WI38 (cell line): ENCODE data around the gene S100A2.

Source experiments
- H3K4me3 ChIP-seq: 2 replicates; pipeline ENCODE4 v1.5.1; 2011; ENCODE audit warnings: low read depth, mild to moderate bottlenecking, control low read depth, low read length
- TF ChIP-seq, protein P1 (sequence below): IDR thresholded peaks from 2 replicates; pipeline ENCODE4 v1.5.1; 2012; ENCODE audit warnings: low read depth, mild to moderate bottlenecking, control low read depth, low read length

S100A2 gene

DNA sequence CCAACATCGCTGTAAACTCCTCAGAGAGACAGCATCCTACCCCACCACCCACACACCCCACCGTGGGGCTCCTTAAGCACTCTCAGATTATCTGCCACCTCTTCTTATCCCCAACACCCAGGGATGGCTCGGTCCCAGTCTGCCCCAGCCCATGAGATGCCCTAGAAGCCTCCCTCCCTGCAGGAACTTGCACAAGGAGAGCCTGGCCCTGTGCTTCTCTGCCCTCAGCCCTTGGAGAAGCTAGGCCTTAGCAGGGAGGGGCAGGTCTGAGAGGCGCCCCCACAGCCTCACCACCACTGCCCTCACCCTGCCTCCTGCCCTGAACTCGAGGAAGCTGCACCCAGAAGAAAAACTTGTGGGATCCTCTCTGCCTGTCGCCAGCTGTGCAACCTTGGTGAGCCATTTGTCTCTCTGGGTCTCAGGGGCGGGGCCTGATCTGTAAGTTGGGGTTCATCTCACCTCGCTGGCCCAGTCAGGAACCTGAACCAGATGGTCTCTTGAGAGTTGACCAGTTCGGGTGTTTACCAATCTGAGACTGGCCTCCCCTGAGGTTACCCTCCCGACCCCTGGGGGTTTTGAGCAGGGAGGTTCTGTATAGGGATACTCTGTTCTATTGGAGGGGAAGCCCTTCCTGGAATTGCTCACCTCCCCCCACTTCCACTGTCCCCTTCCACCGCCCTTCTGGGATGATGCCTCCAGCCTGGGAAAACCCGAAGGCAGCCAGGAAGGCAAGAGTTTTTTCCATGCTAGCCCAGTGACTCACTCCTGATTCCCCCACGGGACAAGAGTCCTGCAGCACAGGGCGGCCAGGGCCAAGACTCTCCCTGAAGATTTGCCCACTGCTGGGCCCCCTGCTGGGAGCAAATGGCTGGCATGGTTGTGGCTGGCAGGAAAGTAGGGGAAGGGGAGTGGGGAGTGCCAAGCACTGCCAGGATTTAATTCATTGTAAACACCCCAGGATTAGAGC, 16.6 kb downstream of the S100A2 start, which contains the start of gene S100A3:
TSS of gene S100A3 (minus strand) at position 537 of the 967 bp plus-strand sequence. CDS start 773 bp downstream, outside the sequence.
- TF ChIP-seq, protein P1, sequence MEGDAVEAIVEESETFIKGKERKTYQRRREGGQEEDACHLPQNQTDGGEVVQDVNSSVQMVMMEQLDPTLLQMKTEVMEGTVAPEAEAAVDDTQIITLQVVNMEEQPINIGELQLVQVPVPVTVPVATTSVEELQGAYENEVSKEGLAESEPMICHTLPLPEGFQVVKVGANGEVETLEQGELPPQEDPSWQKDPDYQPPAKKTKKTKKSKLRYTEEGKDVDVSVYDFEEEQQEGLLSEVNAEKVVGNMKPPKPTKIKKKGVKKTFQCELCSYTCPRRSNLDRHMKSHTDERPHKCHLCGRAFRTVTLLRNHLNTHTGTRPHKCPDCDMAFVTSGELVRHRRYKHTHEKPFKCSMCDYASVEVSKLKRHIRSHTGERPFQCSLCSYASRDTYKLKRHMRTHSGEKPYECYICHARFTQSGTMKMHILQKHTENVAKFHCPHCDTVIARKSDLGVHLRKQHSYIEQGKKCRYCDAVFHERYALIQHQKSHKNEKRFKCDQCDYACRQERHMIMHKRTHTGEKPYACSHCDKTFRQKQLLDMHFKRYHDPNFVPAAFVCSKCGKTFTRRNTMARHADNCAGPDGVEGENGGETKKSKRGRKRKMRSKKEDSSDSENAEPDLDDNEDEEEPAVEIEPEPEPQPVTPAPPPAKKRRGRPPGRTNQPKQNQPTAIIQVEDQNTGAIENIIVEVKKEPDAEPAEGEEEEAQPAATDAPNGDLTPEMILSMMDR, result no peak
- no peak within 1 kb of the TSS for H3K4me3 ChIP-seq

DNA sequence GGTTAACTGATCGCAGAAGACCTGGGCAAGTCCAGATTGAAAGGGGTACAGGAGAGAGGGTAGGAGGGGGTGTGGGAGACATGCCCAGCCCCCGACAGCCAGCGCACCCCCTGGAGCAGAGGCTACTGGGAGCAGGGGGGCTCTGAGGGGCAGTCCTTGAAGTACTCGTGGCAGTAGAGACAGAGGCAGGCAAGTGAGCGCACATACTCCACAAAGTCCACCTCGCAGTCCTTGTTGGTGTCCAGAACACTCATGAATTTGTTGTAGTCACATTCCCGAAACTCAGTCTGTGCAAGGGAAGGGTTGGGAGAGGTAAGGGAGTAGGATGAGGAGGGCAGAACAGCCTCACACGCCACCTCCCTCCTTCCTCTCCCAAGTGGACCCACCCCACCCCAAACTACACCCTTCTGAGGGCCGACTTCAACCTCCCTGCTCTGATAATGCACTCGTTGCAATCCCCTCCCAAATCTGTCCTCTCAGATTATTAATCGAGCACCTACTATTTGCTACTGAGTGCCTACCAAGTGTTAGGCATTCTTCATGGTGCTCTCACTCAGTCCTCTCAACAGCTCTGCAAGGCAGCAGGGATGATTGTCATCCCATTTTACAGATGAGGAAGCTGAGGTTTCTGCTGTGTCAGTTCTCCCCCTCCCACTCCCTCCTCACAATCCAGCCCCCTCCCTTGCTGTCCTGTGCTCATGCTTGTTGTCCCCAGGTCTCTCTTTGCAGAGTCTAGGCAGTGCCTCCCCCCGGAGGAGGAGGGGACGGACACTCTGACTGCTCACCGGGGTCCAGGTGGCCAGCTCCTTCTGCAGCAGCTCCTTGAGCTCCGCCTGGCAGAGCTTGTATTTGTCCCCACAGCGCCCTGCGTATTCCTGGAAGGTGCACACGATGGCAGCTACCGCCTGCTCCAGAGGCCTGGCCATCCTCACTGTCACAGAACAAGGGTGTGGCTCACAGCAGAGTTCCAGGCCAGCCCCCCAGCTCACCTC, 17.8 kb downstream of the S100A2 start:
- TF ChIP-seq, protein P1, result no peak
- no peak overlapping the region for H3K4me3 ChIP-seq

DNA sequence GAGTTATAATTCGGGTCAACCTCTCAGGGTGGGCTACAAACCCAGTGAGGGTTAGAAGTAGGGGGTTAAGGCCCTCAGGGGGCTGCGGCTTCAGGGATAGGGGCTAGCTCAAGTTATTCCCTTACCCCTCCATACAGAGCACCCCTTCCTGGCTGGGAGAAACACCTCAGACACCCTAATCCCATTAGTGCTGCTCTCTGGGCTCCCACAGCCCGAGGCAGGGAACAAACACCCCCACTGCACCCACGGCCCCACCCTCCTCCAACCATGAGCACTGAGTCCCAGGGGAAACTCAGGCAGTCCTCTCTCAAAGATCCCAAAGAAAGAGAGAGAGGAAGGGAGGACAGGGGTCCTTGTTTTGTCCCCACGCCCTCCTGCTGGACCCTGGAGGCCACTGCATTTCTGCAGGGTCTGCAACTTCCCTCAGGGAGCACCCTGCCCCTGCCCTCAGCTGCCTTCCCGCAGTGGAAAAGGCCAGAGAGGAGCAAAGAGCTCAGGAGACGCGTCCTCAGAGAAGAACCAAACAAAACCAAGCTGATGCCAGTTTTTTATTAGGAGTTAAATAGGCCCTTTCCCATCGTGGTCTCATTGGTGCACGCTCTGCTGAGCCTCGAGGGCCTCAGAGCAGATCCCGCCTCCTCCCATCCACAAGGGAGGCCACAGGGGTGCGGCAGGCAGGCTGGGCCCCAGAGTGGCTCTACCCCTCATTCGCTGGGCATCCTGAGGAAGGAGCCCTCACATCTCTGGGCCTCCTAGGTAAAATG, 18.7 kb downstream of the S100A2 start:
- no peak overlapping the region for H3K4me3 ChIP-seq
- TF ChIP-seq, protein P1, result no peak

DNA sequence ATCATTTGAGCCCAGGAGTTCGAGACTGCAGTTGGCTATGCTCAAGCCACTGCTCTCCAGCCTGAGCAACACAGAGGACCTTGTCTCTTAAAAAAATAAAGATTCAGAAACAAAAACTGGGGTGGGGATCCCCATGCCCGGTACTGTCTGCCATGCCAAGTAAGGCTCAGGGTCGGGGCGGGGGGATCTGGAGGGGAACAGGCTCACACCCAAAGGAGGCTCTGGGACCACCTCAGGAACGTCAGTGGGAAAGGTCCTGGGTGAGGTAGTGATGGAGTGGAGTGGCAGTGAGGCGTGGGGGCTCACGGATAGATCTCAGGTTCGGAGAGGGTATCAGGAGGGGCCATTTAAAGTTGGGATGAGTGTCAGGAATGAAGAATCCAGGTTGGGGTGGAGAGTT, 19.3 kb downstream of the S100A2 start:
- H3K4me3 ChIP-seq, result no peak overlapping the region
- TF ChIP-seq, protein P1, result no peak

DNA sequence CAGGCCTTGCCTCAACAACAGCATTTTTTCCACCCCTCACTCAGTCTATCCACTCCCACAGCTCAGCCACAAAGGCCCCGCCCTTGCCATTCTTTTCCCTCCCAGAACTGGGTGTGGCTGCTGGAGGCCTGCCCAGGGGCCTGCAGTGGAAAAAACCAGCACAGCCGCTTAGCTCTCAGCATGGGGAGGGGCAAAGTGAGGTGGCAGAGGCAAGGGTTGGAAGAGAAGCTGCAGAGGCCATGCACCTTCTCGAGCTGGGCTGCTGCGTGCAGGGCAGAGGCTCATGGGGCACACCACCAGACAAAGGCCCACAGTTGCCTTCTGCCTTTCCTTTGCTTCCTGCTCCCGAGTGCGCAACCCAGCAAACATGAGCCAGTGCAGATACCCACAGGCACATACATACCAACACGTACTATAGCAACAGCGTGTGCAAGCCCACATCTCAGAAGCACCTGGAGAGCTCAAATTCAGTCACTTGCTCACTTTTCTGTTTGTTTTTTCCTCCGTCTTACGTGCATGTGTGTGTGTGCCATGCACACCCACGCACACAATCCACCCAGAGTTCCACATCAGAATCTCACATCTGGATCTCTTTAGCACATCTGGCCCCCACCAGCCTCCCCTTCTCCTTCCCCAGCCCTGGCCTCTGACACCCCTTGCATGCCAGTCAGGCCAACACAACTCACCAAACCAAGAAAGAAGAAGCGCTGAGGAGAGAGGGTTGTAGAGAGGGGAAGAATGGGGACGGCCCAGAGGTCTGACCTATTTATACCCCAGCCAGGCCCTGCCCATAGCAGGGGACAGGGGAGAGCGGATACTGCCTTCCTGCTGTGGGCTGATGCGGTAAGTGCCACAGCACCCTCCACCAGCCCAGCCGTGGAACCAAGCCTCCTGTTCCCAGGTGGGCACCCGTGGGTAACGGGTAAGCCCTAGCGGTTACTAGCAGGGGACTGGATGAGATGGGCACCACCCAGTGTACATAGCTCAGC, 20.3 kb downstream of the S100A2 start, which contains the start of gene S100A4:
TSS of gene S100A4 (minus strand) at position 740 of the 989 bp plus-strand sequence. CDS start 1,012 bp downstream, outside the sequence.
- TF ChIP-seq, protein P1, result no peak
- H3K4me3 ChIP-seq, result peak within 1 kb of the TSS; percentile 57
